SK-N-DZ (cell line): ENCODE measurements around the gene CTXN1. TPM values are rescaled to one million over a fixed set of nuclear protein-coding genes. Genes with fewer than 3 reads are reported as not detected.
"Not testable (repeated sequence)": the region's sequence is repeated elsewhere in the genome, so short reads cannot be mapped to it uniquely, and the experiment has no call there.

Experiments used
- DNase-seq: peaks from one replicate; pipeline ENCODE4 v3.0.0-alpha.2; 2015; ENCODE audit warnings: low spot score
- polyA plus RNA-seq, 2 experiments: library from polyadenylated mRNA; depleted of rRNA; stranded (reverse); fragments of >200 nt; gene quantifications; 2 replicates each; pipeline ENCODE4 v1.2.3, GENCODE V29; 2014

CTXN1 gene
- polyA plus RNA-seq (2014; cell fraction: cytosol; rRNA removed): 10.4 and 16.9 TPM in 2 replicates
- 14.9 and 19.4 TPM in 2 replicates for polyA plus RNA-seq (2014; cell fraction: nucleus; rRNA removed)

DNA sequence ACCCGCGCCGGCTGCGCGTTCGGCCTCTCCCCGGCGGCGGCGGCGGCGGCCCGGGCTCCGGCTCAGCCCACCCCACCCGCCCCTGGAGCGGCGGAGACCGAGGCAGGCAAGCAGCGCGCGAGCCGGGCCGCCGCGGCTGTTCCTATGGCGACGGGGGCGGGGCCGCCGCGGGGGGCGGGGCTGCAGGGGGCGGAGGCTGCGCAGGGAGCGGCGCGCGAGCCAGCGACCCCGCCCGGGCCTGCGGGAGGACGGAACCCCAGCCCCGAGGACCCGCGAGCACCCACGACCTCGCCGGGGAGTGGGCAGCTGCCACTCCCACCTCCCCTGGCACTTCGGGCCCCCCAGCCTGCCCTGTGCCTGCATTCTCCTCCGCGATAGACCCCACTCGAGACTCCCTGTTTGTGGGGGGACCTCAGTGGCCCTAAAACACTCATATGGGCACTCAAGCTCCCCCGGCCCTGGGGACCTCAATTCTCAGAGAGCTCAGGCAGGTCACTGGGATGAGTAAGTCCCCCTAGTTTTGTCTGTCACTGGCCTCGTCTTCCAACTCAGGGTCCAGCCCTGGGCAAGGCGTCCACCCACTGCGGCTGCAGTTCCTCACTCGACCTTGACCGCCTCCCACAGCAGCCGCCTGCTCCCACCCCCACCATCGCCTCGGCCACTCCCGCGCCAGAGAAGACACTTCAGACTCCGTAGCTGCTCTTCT is at the start of gene CTXN1:
Gene CTXN1 (minus strand): TSS at position 115 of the 706 bp plus-strand sequence. CDS start 597 bp downstream, outside the sequence.
- DNase-seq: no peak

DNA sequence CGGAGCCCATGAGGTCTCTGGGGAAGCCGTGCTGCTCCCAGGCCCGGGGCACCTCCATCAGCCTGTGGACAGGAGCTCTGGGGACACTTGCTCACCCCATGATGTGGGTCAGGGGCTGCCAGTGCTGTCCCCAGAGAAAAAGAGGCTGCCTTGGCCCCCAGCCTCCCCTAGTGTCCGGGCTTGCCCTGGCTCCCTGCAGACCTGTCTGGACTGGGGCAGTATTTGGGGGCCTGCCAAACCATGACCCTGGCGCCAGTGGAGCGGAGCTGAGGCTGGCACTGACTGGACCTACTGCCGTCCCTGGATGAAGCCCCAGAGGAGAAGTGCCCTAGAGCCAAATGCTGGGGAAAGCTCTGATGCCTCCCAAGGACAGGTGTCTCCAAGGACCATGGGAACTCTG is 49.1 kb upstream of the CTXN1 start:
- no peak for DNase-seq

DNA sequence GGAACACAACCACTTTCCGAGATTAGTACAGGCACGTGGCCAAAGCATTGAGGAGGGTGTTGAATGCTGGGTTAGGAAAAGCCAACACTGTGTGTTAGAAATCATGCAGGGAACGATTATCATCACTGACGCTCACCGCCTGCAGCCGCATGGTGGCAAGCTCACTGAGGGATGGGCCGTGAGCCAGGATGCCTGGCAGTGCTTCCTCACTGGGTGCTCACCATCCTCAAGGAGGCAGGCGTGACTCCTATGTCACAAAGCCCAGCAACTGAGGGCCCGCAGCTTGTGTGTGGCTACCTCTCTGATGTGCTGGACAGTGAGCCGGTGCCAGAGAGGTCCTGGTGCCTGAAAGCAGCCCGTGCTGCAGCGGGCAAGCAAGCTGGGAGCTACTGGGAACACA is 47.9 kb upstream of the CTXN1 start:
- DNase-seq: no peak

DNA sequence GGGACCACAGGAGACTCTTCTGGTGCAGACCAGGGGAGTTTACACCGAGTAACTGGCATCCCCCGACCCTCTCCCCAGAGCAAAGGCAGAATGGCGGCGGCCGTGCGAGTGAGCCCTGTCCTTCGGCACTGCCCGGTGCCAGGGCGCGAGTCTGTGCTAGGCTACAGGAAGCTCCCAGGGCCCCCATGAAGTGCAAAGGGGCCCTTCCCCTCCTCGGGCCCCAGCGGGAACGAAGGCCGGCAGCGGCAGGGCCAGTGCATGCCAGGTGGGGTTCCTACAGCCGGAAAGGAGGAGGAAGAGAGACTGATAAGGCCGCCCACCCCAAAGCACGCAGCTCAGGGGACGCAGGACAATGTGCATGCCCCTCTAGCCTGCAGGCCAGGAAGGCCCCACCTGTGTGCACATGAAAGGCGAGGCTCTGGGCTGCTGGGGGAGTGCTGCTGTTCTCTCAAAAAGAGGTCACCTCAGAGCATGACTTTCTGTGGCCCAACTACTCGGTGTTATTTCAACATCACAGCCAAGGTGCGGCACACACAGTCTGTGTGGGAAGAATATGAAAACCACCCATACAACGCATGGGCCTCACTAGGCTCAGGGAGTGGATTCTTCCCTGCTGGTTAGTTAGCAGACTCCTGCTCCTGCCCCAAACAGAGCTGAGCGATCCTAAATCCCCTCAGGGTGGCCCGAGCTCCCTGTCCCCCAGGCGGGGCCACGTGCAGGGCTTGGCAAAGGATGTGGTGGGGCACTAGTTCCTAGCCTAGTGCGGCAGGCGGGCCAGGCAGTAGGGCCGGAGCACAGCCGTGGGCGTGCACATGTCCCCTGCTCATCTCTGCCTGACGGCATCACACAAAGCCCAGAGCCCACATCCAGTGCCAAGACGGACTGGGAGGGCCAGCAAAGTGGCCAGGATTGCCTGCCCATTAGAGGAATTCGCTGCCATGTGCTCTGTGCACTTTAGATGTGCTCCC is 45.9 kb upstream of the CTXN1 start:
- DNase-seq: no peak

DNA sequence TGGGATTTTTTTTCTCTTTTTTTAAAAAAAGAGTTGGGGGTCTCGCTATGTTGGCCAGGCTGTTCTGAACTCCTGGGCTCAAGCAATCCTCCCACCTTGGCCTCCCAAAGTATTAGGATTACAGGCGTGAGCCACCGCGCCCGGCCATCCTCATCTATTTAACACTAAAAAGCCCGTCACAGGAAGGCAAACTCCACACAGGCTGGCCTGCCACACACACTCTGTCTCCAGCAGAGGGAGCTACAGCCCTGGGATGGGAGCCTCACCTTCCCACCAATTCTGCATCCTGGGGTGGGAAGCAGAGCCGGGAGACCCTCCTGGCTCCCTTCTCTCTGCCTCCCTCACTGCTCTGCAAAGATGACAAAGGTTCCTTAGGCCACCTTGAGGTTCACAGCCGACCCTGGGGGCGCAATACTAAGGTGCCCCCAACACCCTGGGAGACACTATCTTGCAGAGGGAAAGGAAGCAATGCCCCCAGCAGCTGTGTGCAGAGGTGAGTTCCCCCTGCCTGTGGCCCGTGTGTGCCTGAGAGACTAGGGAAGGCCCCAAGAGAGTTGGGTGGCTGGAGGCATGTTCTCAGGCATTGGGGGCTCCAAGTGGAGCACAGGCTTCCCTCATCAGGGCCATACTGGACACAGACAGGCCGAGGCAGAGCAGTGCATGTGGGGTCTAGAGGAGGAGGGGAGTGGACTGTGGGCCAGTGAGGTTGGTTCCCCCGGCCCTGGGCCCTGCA is 44.9 kb upstream of the CTXN1 start:
- DNase-seq: peak; percentile 22

- no peak for DNase-seq
Observed at GRCh38 chr19:7969555-7969939, 43.6 kb upstream of the CTXN1 start.

DNA sequence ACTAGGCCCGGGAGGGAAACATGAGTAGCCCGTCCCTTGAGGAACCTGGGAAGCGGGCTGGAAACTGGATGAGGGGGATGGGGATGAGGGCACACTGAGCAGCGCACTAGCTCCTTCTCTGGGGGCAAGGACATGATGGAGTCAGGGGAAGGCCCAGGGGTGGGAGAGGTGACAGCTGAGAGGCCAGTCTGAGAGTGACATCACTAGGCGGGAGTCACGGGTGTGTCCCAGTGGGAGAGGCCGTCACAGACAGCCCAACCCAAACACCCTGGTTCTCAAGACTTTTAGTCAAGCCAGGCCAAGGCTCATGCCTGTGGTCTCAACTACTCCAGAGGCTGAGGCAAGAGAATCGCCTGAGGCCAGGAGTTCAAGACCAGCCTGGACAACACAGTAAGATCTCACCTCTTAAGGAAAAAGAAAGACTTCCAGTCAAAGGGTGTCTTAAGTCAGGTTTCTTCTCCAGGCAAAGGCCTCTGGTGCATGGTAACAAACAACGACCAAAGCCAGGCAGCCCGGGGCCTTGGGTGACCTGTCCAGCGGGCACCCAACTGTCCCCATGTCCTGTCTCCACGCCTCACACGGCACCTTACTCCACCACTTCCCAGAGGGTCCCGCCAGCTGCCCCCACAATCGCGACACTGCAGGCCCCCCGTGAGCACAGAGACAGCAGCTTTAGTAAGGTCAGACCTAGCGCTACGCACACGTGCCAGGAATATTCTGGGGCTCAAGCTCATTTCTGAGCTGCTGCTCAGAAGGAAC is 43.0 kb upstream of the CTXN1 start:
- no peak for DNase-seq

DNA sequence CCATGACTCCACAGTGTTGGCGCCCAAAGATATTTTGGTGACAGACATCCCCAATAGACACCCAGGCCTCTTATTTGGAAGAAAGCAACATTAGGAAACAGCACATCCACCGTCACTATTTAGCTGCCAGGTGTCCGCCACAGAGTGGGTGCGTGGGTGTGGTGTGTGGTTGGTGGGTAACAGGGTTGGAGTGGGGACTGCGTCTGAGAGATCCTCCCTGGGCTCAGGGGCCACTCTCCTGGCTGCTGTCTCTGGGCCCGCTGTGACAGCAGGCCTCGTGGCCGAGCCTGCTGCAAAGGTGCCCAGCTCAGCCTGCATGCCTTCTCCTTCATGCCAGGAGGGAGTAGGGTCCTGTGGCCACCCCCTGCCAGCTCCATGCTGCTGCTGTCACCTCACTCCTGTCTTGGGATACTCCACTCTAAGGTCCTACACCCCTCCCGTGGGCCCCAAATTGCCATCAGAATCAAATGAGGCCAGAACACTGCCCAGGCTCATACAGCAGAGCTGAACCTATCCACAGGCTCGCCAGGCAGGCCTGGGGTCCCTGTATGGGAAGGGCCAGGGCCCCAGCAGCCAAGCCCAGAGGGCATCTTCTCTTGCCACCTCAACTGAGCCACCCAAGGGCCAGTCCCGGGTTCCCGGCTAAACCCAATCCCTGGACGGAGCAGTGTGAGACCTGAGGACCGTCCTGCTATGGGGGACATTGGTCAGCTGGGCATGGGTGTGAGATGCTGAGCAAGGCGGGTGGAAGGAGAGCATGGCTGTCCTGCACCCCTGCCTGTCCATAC is 42.3 kb upstream of the CTXN1 start:
- DNase-seq: no peak

- DNase-seq: no peak
Observed at GRCh38 chr19:7965921-7966665, 40.2 kb upstream of the CTXN1 start.

GRCh38 chr19:7965259-7965841 is 39.4 kb upstream of the CTXN1 start:
- DNase-seq: no peak

- no peak for DNase-seq
Observed at GRCh38 chr19:7963566-7963965, 37.6 kb upstream of the CTXN1 start.

DNA sequence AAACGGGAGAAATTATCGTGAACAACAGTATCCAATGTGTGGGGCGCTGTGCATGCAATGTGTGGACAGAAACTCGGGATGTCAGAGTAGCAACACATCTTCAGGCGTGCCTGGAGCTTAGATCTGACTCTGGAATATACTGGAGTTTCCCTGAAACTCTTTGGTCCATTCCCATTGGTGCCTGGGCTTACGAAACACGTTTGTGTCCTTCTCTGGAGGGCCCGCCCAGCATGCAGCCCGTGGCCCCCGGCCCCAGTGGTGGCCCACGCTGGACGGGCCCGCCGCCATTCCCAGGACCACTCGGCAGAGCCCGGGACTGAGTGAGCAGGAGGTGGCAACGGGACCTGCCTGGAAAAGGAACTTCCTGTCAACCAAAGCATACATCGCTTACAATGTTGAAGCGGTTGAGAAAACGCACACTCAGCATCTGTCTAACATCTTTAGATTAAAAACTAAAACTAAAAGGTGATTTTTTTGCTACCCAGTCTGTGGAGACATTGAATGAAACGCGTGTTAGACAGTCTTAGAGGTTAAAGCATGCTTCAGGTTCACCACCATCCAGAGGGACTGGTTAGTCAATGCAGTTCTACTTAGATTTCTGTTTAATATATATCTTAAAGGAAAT is 36.8 kb upstream of the CTXN1 start:
- no peak for DNase-seq

DNA sequence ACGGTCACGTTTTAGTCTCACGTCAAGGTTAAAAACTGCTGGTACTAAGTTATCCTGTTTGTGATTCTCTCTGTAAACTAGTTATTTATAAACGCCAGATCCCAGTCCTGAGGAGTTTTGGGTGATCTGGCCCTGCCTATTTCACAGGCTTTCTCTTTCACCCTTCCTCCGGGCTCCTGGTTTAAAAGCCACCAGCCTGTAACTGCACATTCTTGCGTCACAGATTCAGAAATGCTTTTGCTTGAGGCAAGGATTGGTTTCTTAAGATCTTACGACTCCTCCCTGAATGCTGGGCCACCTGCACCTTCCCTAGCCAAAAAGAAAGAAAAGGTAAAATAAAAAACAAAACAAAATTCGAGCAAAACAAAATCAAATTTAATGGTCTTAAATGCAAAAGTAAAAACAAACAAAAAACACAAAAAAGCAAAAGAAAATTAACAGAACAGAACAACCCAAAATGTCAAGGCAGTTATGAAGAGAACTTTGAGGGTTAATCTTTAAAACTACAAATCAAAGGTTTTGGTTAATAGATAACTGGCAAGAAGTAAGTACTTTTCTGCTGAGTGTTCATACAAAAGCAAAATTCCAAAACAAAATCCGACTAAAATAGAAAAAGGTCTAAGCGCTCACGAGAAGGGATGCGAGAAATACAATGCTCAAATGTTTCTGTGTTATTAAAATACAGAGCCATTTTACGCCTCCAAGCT is 36.1 kb upstream of the CTXN1 start:
- no peak for DNase-seq

GRCh38 chr19:7961082-7961481 is 35.1 kb upstream of the CTXN1 start:
- not testable (repeated sequence) for DNase-seq

DNA sequence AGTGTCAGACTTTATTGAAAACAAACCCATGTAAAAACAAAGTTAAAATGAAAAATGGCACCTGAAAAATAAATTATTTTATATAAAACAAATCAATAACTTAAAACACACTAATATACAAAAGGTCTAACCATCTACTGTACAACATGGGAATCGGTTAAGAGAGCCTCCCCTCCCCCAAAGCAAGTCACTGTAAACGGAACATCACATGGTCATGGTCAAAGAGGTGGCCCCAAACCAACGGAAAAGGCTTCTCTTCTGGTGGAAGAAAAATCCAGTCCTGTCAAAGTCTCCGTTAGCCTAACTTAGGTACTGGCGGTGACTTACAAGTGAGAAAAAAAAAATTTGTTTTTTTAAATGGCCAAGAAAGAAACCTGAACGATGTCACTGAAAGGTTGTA is 33.3 kb upstream of the CTXN1 start:
- DNase-seq: no peak

- DNase-seq: no peak
Observed at GRCh38 chr19:7955696-7956095, 29.8 kb upstream of the CTXN1 start.

- no peak for DNase-seq
Observed at GRCh38 chr19:7953576-7953975, 27.6 kb upstream of the CTXN1 start.

DNA sequence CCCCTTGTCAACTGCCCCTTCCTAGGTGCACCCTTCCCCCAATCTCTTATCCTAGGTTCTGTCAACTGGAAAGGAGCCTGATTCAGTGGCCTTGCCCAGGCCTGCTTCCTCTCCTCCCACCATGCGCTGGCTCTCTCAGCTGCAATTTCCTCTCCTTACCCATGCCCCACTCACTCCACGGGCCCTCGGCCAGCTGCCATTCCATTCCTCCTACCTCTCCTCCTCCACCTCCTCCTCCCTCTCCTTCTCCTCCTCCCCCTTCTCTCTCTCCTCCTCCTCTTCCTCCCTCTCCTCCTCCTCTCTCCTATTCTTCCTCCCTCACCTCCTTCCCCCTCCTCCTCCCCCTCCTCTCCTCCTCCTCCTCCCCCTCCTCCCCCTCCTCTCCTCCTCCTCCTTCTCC is 27.1 kb upstream of the CTXN1 start:
- no peak for DNase-seq
